ENCODE results near the gene RNASET2. TPM values are rescaled to one million over a fixed set of nuclear protein-coding genes. Genes with fewer than 3 reads are reported as not detected.

RNASET2 gene
- total RNA-seq, 2 experiments from 2014 or later, result 46.9 to 48.7 TPM

DNA sequence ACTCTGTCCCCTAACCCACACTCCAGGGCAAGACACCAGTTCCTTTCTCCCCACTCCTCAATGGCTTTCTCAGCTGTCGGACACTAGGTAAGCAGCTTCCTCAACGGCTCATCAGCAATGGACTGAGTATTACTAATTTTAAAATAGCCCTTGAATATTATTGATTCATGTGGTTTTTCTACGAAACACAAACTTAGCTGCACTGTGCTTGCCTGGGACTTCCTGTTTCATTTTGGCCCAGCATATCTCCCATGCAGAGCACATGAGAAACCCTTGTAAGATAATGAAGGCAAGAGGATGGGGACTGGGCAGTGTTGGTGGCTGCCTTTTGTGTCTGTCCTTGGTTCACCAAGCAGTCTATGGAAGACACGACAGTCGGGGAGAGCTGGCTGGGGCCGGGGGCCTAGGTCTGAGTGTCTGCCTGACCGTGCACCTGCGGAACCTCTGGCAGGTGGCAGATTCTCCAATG, 48.9 kb downstream of the RNASET2 start:
- ChIA-PET POLR2A (interaction anchor here (0.6 kb wide), 1 partner anchor 52 kb away, joined by 3 read pairs; no protein-coding TSS in a partner anchor), CTCF (interaction anchor here (1.5 kb wide), 1 partner anchor 132 kb away, joined by 4 read pairs; no protein-coding TSS in a partner anchor)
- H3K27ac Mint-ChIP-seq, result peak overlapping the region; percentile 77
- no peaks in the 10 kb centered on the region for H3K9me3 Mint-ChIP-seq (ENCODE audit: insufficient read depth)
- peak; percentile 81 for ATAC-seq
- H3K4me3 Mint-ChIP-seq, result peak overlapping the region; percentile 27
- no peaks in the 10 kb centered on the region for H3K36me3 Mint-ChIP-seq (ENCODE audit: low read depth)
- DNase-seq, result peak; percentile 50
- H3K27me3 Mint-ChIP-seq (ENCODE audit: low read depth), result no peaks in the 10 kb centered on the region
- H3K4me1 Mint-ChIP-seq (ENCODE audit: low read depth), result peaks cover 40% of the 10 kb centered on the region

DNA sequence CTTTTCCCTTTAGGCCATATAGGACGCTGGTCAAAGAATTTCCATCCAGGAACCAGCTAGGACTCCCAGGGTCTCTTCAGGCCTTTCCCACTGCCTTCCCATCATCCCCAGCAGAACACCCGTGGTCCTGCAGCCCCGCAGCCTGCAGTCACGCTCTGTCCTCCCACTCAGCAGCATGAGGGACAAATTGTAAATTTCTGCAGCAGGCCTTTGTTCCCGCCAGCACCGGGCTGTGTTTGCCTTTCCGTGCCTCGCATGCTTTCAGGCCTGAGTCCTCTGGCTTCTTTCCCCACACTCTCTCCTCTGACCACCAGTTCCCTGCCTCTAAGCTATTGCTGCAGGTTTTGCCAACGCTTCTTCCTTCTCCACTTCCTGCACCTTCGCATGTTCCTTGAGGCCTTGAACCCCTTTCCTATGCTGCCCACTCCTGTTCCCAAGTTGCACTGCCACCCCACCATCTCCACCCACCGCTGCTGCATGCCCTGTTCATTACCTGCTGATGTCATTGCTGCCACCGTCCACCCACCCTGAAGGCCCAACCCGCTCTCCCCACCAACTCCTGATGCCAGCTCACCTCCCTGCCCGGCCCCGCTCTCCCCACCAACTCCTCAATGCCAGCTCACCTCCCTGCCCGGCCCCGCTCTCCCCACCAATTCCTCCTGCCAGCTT, 49.8 kb downstream of the RNASET2 start:
- ChIA-PET CTCF (interaction anchor here (1.5 kb wide), 1 partner anchor 131 kb away, joined by 4 read pairs; no protein-coding TSS in a partner anchor), POLR2A (interaction anchor here (0.6 to 0.7 kb wide), 2 partner anchors 53 to 221 kb away, joined by 3 read pairs; no protein-coding TSS in a partner anchor)
- Mint-ChIP-seq H3K27ac (peak overlapping the region; percentile 77), H3K27me3 (ENCODE audit: low read depth) (no peaks in the 10 kb centered on the region), H3K4me1 (ENCODE audit: low read depth) (peaks cover 39% of the 10 kb centered on the region), H3K4me3 (no peak overlapping the region), H3K9me3 (ENCODE audit: insufficient read depth) (no peaks in the 10 kb centered on the region), H3K36me3 (ENCODE audit: low read depth) (no peaks in the 10 kb centered on the region)
- DNase-seq, result peak; percentile 19
- ATAC-seq, result no peak

DNA sequence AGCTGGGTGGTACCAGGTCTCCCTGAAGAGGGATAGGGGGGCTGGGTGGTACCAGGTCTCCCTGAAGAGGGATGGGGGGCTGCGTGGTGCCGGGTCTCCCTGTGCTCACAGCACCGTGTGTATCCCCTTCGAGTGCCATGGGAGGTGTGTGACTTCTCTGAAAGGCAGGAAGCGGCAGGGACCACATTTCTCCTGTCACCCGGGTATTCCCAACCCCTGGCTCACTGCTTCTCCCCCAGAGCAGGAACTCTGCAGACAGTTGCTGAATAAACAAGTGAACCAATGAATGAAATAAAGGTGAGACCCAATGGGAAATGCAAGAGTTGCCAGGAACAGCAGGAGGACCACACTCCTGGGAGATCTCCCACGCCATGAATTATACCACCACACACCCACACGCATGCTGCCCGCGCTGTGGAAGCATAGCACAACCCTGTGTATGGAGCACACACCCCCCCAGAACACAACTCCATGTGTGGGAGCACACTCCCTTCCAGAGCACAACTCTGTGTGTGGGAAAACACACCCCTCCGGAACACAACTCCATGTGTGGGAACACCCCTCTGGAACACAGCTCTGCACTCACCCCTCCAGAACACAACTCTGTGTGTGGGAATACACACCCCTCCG, 50.7 kb downstream of the RNASET2 start:
- CTCF ChIA-PET, result no interaction called here

DNA sequence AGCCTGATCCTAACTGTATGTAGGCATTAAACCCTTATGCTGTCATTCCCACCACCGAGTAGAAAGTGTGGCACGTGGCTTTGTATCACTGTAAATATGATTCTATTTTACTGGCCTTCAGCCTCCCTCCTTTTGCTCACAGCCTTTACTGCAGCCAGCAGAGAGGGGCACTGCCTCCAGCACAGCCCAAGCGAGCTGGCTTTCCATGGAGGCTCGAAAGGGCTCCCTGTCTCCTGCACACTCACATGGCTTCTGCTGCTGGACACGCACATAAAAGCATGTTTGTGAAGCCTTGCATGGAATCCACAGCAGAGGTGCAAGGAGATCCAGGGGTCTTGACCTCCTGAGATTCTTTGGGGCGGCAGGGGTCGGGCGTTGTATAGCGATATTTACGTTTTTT, 51.3 kb downstream of the RNASET2 start:
- no peak for DNase-seq
- no peaks in the 10 kb centered on the region for H3K9me3 Mint-ChIP-seq (ENCODE audit: insufficient read depth)
- peaks cover 25% of the 10 kb centered on the region for H3K4me1 Mint-ChIP-seq (ENCODE audit: low read depth)
- CTCF ChIA-PET, result no interaction called here
- H3K27ac Mint-ChIP-seq, result peak overlapping the region; percentile 26
- no peak overlapping the region for H3K4me3 Mint-ChIP-seq
- no peaks in the 10 kb centered on the region for H3K36me3 Mint-ChIP-seq (ENCODE audit: low read depth)
- no peaks in the 10 kb centered on the region for H3K27me3 Mint-ChIP-seq (ENCODE audit: low read depth)
- ATAC-seq, result no peak
- POLR2A ChIA-PET, result no interaction called here

More for the DNA sequence above, 50.7 kb downstream of the RNASET2 start:
- ATAC-seq (no peak), DNase-seq (peak; percentile 13)
- Mint-ChIP-seq H3K27ac (peak overlapping the region; percentile 26), H3K4me3 (no peak overlapping the region), H3K36me3 (ENCODE audit: low read depth) (no peaks in the 10 kb centered on the region), H3K9me3 (ENCODE audit: insufficient read depth) (no peaks in the 10 kb centered on the region), H3K27me3 (ENCODE audit: low read depth) (no peaks in the 10 kb centered on the region), H3K4me1 (ENCODE audit: low read depth) (peaks cover 31% of the 10 kb centered on the region)
- POLR2A ChIA-PET, result interaction anchor here (0.7 kb wide), 1 partner anchor 220 kb away, joined by 3 read pairs; no protein-coding TSS in a partner anchor

DNA sequence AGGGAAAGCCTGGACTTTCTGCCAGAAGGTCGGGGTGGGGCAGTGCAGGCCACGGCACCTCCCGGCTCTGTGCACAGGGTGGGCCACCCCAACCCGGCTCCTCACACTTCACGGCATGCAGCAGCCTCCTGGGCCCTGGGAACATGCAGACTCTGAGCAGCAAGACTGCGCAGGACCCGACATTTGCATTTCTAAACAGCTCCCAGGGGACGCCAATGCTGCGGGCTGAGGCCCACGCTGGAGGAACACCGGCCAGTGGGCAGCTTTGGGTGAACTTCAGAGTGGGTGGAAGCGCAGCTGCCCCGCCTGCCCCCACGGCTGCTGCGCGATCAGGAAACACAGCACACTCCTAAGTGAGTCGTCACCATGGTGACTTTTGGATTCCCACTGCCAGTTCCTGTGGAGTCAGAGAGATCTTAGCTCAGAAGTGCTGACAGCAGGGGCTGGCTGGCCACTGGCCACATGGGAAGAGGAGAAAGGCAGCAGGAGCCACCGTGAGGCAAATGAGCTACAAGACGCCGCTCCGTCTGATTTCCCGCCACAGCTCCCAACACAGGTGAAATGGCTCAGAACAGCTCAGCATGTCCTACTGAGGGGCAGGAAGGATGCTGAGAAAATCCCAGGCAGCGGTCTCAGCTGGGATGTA, 52.1 kb downstream of the RNASET2 start:
- ATAC-seq (no peak), DNase-seq (no peak)
- H3K27me3 Mint-ChIP-seq (ENCODE audit: low read depth), result no peaks in the 10 kb centered on the region
- H3K9me3 Mint-ChIP-seq (ENCODE audit: insufficient read depth), result no peaks in the 10 kb centered on the region
- no peaks in the 10 kb centered on the region for H3K36me3 Mint-ChIP-seq (ENCODE audit: low read depth)
- no peak overlapping the region for H3K4me3 Mint-ChIP-seq
- H3K4me1 Mint-ChIP-seq (ENCODE audit: low read depth), result peaks cover 25% of the 10 kb centered on the region
- ChIA-PET CTCF (no interaction called here), POLR2A (no interaction called here)
- H3K27ac Mint-ChIP-seq, result no peak overlapping the region

DNA sequence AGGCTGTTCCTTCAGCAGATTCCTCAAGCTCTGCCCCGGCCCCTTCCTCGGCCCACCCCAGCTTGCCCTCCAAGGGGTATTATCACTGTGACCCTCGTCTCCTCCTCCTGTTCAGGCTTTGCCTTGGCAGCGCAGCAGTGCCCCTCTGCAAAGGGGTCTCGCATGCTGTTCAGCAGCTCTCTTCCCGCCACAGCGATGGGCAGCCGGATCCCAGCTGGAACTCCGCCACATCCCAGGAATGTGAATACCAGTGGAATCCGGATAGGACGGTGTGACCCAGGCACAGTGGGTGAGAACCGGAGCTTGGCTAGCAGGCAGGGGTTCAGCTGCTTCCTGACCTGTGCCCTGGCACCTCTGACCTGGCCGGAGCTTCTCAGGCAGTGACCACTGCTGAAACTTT, 52.9 kb downstream of the RNASET2 start:
- ChIA-PET CTCF (no interaction called here), POLR2A (interaction anchor here (1.0 kb wide), 1 partner anchor 12 kb away, joined by 3 read pairs; no protein-coding TSS in a partner anchor)
- Mint-ChIP-seq H3K4me3 (no peak overlapping the region), H3K27me3 (ENCODE audit: low read depth) (no peaks in the 10 kb centered on the region), H3K4me1 (ENCODE audit: low read depth) (peaks cover 23% of the 10 kb centered on the region), H3K36me3 (ENCODE audit: low read depth) (no peaks in the 10 kb centered on the region), H3K27ac (no peak overlapping the region), H3K9me3 (ENCODE audit: insufficient read depth) (no peaks in the 10 kb centered on the region)
- ATAC-seq (no peak), DNase-seq (no peak)

DNA sequence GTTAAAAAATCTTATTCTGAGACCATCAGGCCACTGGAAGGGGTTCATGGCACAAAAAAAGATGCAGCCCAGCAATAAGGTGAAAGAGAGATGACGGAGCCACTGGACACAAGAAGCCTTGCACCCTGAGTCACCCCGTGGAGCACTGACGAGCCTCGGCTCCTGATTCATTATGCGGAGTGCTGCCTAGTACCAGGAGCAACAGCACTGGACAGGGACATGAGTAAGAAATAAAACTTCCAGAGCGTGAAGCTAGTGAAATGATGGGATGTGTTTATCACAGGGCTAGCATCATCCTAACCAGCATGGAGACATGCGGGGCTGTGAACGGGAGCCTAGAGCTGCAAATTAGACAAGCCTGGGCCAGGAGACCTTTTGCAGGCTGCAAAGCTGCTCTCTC, 53.3 kb downstream of the RNASET2 start:
- H3K27me3 Mint-ChIP-seq (ENCODE audit: low read depth), result no peaks in the 10 kb centered on the region
- no peak for DNase-seq
- no peaks in the 10 kb centered on the region for H3K36me3 Mint-ChIP-seq (ENCODE audit: low read depth)
- peaks cover 19% of the 10 kb centered on the region for H3K4me1 Mint-ChIP-seq (ENCODE audit: low read depth)
- H3K9me3 Mint-ChIP-seq (ENCODE audit: insufficient read depth), result no peaks in the 10 kb centered on the region
- no peak overlapping the region for H3K4me3 Mint-ChIP-seq
- CTCF ChIA-PET, result no interaction called here
- POLR2A ChIA-PET, result interaction anchor here (1.0 kb wide), 1 partner anchor 13 kb away, joined by 3 read pairs; no protein-coding TSS in a partner anchor
- H3K27ac Mint-ChIP-seq, result no peak overlapping the region
- ATAC-seq, result no peak

DNA sequence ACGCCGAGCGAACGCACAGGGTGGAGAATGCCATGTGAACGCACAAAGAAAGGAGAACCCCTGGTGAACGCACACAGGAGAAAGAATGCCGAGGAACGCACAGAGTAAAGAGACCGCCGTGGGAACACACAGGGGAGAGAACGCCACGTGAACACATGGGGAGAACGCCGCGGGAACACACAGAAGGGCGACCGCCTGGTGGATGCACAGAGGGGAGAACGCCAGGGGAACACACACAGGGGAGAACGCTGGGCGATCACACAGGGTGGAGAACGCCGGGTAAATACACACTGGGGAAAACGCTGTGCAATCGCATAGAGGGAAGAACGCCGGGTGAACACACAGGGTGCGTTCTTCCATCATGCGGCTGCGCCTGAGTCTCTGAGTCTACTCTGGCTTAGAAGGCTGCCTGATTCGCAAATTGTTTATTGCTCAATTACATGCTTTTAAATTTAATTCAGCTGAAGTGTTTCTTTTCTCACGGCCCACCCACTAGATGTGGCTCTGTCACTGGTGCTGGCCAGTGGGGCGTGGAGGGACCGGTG, 54.1 kb downstream of the RNASET2 start:
- ATAC-seq (no peak), DNase-seq (peak; percentile 12)
- Mint-ChIP-seq H3K27ac (no peak overlapping the region), H3K36me3 (ENCODE audit: low read depth) (no peaks in the 10 kb centered on the region), H3K9me3 (ENCODE audit: insufficient read depth) (no peaks in the 10 kb centered on the region), H3K27me3 (ENCODE audit: low read depth) (no peaks in the 10 kb centered on the region), H3K4me1 (ENCODE audit: low read depth) (peaks cover 11% of the 10 kb centered on the region), H3K4me3 (no peak overlapping the region)
- ChIA-PET CTCF (no interaction called here), POLR2A (interaction anchor here (0.5 kb wide), 1 partner anchor 36 kb away, joined by 3 read pairs; no protein-coding TSS in a partner anchor)

DNA sequence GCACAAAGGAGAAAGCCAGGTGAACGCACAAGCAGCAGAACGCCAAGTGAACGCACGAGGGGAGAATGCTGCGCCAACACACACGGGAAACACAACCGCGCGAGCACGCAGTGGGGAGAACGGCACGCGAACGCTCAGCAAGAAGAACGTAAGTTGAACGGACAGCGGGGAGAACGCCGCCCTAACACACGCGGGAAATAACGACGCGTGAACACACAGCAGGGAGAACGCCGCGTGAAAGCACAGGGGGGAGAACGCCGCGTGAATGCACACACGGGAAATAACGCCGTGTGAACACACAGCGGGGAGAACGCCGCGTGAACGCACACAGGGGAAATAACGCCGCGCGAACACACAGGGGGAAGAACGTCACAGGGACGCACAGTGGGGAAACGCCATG, 54.7 kb downstream of the RNASET2 start:
- H3K27me3 Mint-ChIP-seq (ENCODE audit: low read depth), result no peaks in the 10 kb centered on the region
- H3K36me3 Mint-ChIP-seq (ENCODE audit: low read depth), result no peaks in the 10 kb centered on the region
- H3K9me3 Mint-ChIP-seq (ENCODE audit: insufficient read depth), result no peaks in the 10 kb centered on the region
- no peak for ATAC-seq
- ChIA-PET POLR2A (no interaction called here), CTCF (no interaction called here)
- no peak overlapping the region for H3K4me3 Mint-ChIP-seq
- H3K4me1 Mint-ChIP-seq (ENCODE audit: low read depth), result peaks cover 5% of the 10 kb centered on the region
- no peak overlapping the region for H3K27ac Mint-ChIP-seq
- DNase-seq, result peak; percentile 12

DNA sequence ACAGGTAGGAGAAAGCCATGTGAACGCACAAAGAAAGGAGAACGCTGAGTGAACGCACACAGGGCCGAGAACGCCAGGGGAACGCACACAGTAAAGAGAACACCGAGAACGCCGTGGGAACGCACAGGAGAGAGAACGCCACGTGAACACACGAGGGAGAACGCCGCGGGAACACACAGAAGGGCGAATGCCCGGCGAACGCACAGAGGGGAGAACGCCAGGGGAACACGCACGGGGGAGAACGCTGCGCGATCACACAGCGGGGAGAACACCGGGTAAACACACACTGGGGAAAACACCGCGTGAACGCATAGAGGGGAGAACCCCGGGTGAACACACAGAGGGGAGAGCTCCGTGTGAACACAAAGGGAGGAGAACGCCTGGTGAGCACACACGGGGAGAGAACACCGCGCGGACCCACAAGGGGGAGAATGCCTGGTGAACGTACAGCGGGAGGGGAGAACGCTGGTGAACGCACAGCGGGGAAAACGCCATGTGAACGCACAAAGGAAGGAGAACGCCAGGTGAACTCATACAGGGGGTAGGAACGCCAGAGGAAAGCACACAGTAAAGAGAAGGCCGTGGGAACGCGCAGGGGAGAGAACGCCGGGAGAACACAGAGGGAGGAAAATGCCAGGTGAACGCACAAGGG, 55.3 kb downstream of the RNASET2 start:
- ChIA-PET POLR2A (no interaction called here), CTCF (no interaction called here)
- Mint-ChIP-seq H3K27ac (no peak overlapping the region), H3K27me3 (ENCODE audit: low read depth) (no peaks in the 10 kb centered on the region), H3K36me3 (ENCODE audit: low read depth) (no peaks in the 10 kb centered on the region), H3K4me1 (ENCODE audit: low read depth) (no peaks in the 10 kb centered on the region), H3K4me3 (no peak overlapping the region), H3K9me3 (ENCODE audit: insufficient read depth) (no peaks in the 10 kb centered on the region)
- no peak for DNase-seq
- no peak for ATAC-seq

DNA sequence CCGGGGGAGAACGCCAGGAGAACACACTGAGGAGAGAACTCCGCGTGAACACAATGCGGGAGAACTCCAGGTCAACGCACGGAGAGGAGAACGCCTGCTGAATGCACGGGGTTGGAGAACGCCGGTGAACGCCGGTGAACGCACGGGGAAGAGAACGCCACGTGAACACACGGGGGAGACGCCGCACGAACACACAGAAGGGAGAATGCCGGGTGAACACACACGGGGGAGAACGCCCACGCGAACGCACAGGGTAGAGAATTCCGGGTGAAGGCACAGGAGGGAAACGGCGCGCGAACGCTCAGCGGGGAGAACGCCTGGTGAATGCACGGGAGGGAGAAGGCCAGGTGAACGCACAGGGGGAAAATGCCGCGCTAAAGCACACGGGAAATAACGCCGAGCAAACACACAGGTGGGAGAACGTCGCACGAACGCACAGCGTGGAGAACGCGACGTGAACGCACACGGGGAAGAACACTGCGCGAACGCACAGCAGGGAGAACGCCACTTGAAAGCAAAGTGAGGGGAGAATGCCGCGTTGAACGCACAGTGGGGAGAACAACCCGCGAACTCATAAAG, 56.1 kb downstream of the RNASET2 start:
- H3K27ac Mint-ChIP-seq, result no peak overlapping the region
- ATAC-seq (no peak), DNase-seq (no peak)
- POLR2A ChIA-PET, result no interaction called here
- H3K4me1 Mint-ChIP-seq (ENCODE audit: low read depth), result no peaks in the 10 kb centered on the region
- no peaks in the 10 kb centered on the region for H3K27me3 Mint-ChIP-seq (ENCODE audit: low read depth)
- no peaks in the 10 kb centered on the region for H3K36me3 Mint-ChIP-seq (ENCODE audit: low read depth)
- H3K4me3 Mint-ChIP-seq, result no peak overlapping the region
- CTCF ChIA-PET, result no interaction called here
- no peaks in the 10 kb centered on the region for H3K9me3 Mint-ChIP-seq (ENCODE audit: insufficient read depth)

Data from activated CD8-positive, alpha-beta T cell treated with anti-CD3 and anti-CD28 coated beads, Interleukin-2, amount 10 ng/mL, durations not matched to agents 7 days and 5 days (primary cell).